Measurements from ENCODE around the gene AP5Z1.

AP5Z1 gene

GRCh38 chr7:4822677-4823076, 47.3 kb downstream of the AP5Z1 start:
- Histone ChIP-seq H3K4me2 (ENCODE audit: low read length) (no peak overlapping the region), H3K79me2 (ENCODE audit: insufficient read depth, low read length) (no peaks in the 10 kb centered on the region), H3K9ac (ENCODE audit: low read length) (no peak overlapping the region), H3K4me3 (ENCODE audit: low read depth, low read length, poor library complexity, severe bottlenecking) (no peak overlapping the region), H3K36me3 (ENCODE audit: insufficient read depth, low read length) (no peaks in the 10 kb centered on the region), H2AFZ (ENCODE audit: low read length) (no peak overlapping the region), H3K27ac (ENCODE audit: low read depth, low read length, poor library complexity, severe bottlenecking) (no peak overlapping the region), H4K20me1 (ENCODE audit: insufficient read depth, low read length) (no peaks in the 10 kb centered on the region), H3K4me1 (ENCODE audit: insufficient read depth, low read length, severe bottlenecking) (no peaks in the 10 kb centered on the region), H3K9me2 (ENCODE audit: low read depth, low read length) (no peaks in the 10 kb centered on the region), H3K27me3 (ENCODE audit: insufficient read depth, low read length) (no peaks in the 10 kb centered on the region), H3K9me3 (ENCODE audit: low read length) (no peaks in the 10 kb centered on the region), H3F3A (ENCODE audit: insufficient read depth, low read length) (no peaks in the 10 kb centered on the region)
- no peak for TF ChIP-seq EZH2 (IDR thresholded peaks at IDR 0.05; ENCODE audit: borderline replicate concordance, low read length)
- no peak for TF ChIP-seq CTCF (IDR thresholded peaks at IDR 0.05; ENCODE audit: low read length)

- Histone ChIP-seq H3K36me3 (ENCODE audit: insufficient read depth, low read length) (no peaks in the 10 kb centered on the region), H3K27me3 (ENCODE audit: insufficient read depth, low read length) (no peaks in the 10 kb centered on the region), H3F3A (ENCODE audit: insufficient read depth, low read length) (no peaks in the 10 kb centered on the region), H4K20me1 (ENCODE audit: insufficient read depth, low read length) (no peaks in the 10 kb centered on the region), H3K4me2 (ENCODE audit: low read length) (no peak overlapping the region), H2AFZ (ENCODE audit: low read length) (no peak overlapping the region), H3K4me1 (ENCODE audit: insufficient read depth, low read length, severe bottlenecking) (no peaks in the 10 kb centered on the region), H3K4me3 (ENCODE audit: low read depth, low read length, poor library complexity, severe bottlenecking) (no peak overlapping the region), H3K9me3 (ENCODE audit: low read length) (no peaks in the 10 kb centered on the region), H3K9ac (ENCODE audit: low read length) (no peak overlapping the region), H3K79me2 (ENCODE audit: insufficient read depth, low read length) (no peaks in the 10 kb centered on the region), H3K27ac (ENCODE audit: low read depth, low read length, poor library complexity, severe bottlenecking) (no peak overlapping the region), H3K9me2 (ENCODE audit: low read depth, low read length) (no peaks in the 10 kb centered on the region)
- TF ChIP-seq CTCF (IDR thresholded peaks at IDR 0.05; ENCODE audit: low read length) = no peak
- TF ChIP-seq EZH2 (IDR thresholded peaks at IDR 0.05; ENCODE audit: borderline replicate concordance, low read length) = no peak
Observed at GRCh38 chr7:4823441-4824119, 48.2 kb downstream of the AP5Z1 start.

- H3K27ac ChIP-seq (ENCODE audit: low read depth, low read length, poor library complexity, severe bottlenecking) = no peak overlapping the region
- no peaks in the 10 kb centered on the region for H3K79me2 ChIP-seq (ENCODE audit: insufficient read depth, low read length)
- H3K36me3 ChIP-seq (ENCODE audit: insufficient read depth, low read length) = no peaks in the 10 kb centered on the region
- no peak overlapping the region for H3K4me3 ChIP-seq (ENCODE audit: low read depth, low read length, poor library complexity, severe bottlenecking)
- H3K4me1 ChIP-seq (ENCODE audit: insufficient read depth, low read length, severe bottlenecking) = no peaks in the 10 kb centered on the region
- H3K4me2 ChIP-seq (ENCODE audit: low read length) = no peak overlapping the region
- H3K27me3 ChIP-seq (ENCODE audit: insufficient read depth, low read length) = no peaks in the 10 kb centered on the region
- H3K9me3 ChIP-seq (ENCODE audit: low read length) = no peaks in the 10 kb centered on the region
- H4K20me1 ChIP-seq (ENCODE audit: insufficient read depth, low read length) = no peaks in the 10 kb centered on the region
- H3K9me2 ChIP-seq (ENCODE audit: low read depth, low read length) = no peaks in the 10 kb centered on the region
- H3F3A ChIP-seq (ENCODE audit: insufficient read depth, low read length) = no peaks in the 10 kb centered on the region
- H3K9ac ChIP-seq (ENCODE audit: low read length) = no peak overlapping the region
- TF ChIP-seq CTCF (IDR thresholded peaks at IDR 0.05; ENCODE audit: low read length) (no peak), EZH2 (IDR thresholded peaks at IDR 0.05; ENCODE audit: borderline replicate concordance, low read length) (no peak)
- H2AFZ ChIP-seq (ENCODE audit: low read length) = no peak overlapping the region
Observed at GRCh38 chr7:4824120-4824775, 48.8 kb downstream of the AP5Z1 start.

All from OCI-LY1 (cell line).